SU-DHL-6 (cell line): Measurements from ENCODE around the gene TMEM131.

Source experiments
- H2AFZ ChIP-seq: fragments of 200-600 bp; sonication (generic); 2 replicates; pipeline ENCODE4 v1.6.1; 2014; ENCODE audit warnings: low read depth, mild to moderate bottlenecking, moderate library complexity, mixed read lengths, antibody characterized with exemption, low read length; ENCODE audit not compliant: severe bottlenecking
- H3F3A ChIP-seq: fragments of 200-600 bp; shearing (Covaris generic); 2 replicates; pipeline ENCODE4 v1.6.0; 2016; ENCODE audit warnings: antibody characterized with exemption, mild to moderate bottlenecking; ENCODE audit not compliant: insufficient read depth
- H3K27ac ChIP-seq: fragments of 200-600 bp; sonication (generic); 2 replicates; pipeline ENCODE4 v1.5.1; 2016; ENCODE audit warnings: low read depth, mild to moderate bottlenecking, low read length, moderate library complexity, mixed read lengths
- H3K27me3 ChIP-seq: fragments of 200-600 bp; sonication (generic), shearing (Covaris generic); 2 replicates; pipeline ENCODE4 v1.6.0; 2014; ENCODE audit warnings: mild to moderate bottlenecking, low read length
- H3K36me3 ChIP-seq: fragments of 200-600 bp; sonication (generic); 2 replicates; pipeline ENCODE4 v1.6.1; 2014; ENCODE audit warnings: mild to moderate bottlenecking, low read length, mixed read lengths
- H3K4me2 ChIP-seq: fragments of 300-600, 200-600 bp; shearing (Covaris generic), sonication (generic); 2 replicates; pipeline ENCODE4 v1.6.0; 2014; ENCODE audit warnings: low read length, low read depth, mild to moderate bottlenecking; ENCODE audit not compliant: poor library complexity, severe bottlenecking
- H3K4me3 ChIP-seq: fragments of 200-600 bp; sonication (generic); 2 replicates; pipeline ENCODE4 v1.5.1; 2014; ENCODE audit warnings: antibody characterized with exemption, low read length, mild to moderate bottlenecking, mixed read lengths; ENCODE audit not compliant: insufficient read depth, poor library complexity, severe bottlenecking
- H3K79me2 ChIP-seq: fragments of 200-600 bp; sonication (generic); 2 replicates; pipeline ENCODE4 v1.6.1; 2014; ENCODE audit warnings: mild to moderate bottlenecking, low read length, moderate library complexity; ENCODE audit not compliant: insufficient read depth
- H3K9ac ChIP-seq: fragments of 200-600 bp; sonication (generic); 2 replicates; pipeline ENCODE4 v1.7.0; 2014; ENCODE audit warnings: mild to moderate bottlenecking, low read length
- H3K9me2 ChIP-seq: fragments of 200-600 bp; sonication (generic); replicated peaks from 2 replicates; pipeline ENCODE4 v1.6.1; 2014; ENCODE audit warnings: low read length; ENCODE audit not compliant: insufficient read depth
- H3K9me3 ChIP-seq: fragments of 200-600 bp; sonication (generic); 2 replicates; pipeline ENCODE4 v1.6.1; 2014; ENCODE audit warnings: low read length, mixed read lengths; ENCODE audit not compliant: insufficient read depth
- H4K20me1 ChIP-seq: fragments of 200-600 bp; sonication (generic); 2 replicates; pipeline ENCODE4 v1.6.1; 2014; ENCODE audit warnings: low read depth, mild to moderate bottlenecking, antibody characterized with exemption, low read length, moderate library complexity, mixed read lengths
- EZH2phosphoT487 ChIP-seq: fragments of 200-600 bp; sonication (generic), shearing (Covaris generic); conservative IDR thresholded peaks from 2 replicates; pipeline ENCODE4 v1.6.1; 2018; ENCODE audit warnings: mild to moderate bottlenecking, antibody characterized with exemption, low read length, moderate library complexity, mixed read lengths
- TF ChIP-seq, protein P1 (sequence below): fragments of 200-600 bp; sonication (generic); IDR thresholded peaks from one replicate; pipeline ENCODE4 v1.5.1; 2017; ENCODE audit warnings: antibody characterized with exemption, mild to moderate bottlenecking, low read length, moderate library complexity; ENCODE audit not compliant: insufficient read depth, poor library complexity, severe bottlenecking

TMEM131 gene

DNA sequence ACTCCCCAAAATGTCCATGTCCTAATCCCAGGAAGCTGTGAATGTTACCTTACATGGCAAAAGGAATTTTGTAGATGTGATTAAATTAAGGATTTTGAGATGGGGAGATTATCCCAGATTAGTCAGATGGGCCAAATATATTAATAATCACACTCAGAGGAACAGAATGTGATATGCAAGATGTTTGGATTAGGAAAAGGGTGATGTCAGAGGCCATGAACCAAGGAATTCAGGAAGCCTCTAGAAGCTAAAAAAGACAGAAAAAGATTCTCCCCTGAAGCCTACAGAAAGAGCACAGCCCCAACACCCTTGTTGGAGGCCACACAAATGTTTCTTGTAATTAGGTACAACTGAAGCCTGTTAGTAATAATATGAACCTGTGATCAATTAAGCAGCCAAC lies 13.1 kb downstream of the TMEM131 start:
- H3K9me3 ChIP-seq, result peaks cover 12% of the 10 kb centered on the region; the same call in 1 of the 2 replicates
- no peak overlapping the region for H3K4me3 ChIP-seq
- H4K20me1 ChIP-seq, result peaks cover 12% of the 10 kb centered on the region
- no peaks in the 10 kb centered on the region for H3K9me2 ChIP-seq
- H3F3A ChIP-seq, result no peaks in the 10 kb centered on the region
- H3K36me3 ChIP-seq, result peaks cover 8% of the 10 kb centered on the region; the same call in 1 of the 2 replicates
- H3K27me3 ChIP-seq, result no peaks in the 10 kb centered on the region
- no peak overlapping the region for H2AFZ ChIP-seq
- H3K4me2 ChIP-seq, result no peak overlapping the region
- H3K9ac ChIP-seq, result no peak overlapping the region
- no peak for TF ChIP-seq EZH2phosphoT487
- TF ChIP-seq, protein P1, sequence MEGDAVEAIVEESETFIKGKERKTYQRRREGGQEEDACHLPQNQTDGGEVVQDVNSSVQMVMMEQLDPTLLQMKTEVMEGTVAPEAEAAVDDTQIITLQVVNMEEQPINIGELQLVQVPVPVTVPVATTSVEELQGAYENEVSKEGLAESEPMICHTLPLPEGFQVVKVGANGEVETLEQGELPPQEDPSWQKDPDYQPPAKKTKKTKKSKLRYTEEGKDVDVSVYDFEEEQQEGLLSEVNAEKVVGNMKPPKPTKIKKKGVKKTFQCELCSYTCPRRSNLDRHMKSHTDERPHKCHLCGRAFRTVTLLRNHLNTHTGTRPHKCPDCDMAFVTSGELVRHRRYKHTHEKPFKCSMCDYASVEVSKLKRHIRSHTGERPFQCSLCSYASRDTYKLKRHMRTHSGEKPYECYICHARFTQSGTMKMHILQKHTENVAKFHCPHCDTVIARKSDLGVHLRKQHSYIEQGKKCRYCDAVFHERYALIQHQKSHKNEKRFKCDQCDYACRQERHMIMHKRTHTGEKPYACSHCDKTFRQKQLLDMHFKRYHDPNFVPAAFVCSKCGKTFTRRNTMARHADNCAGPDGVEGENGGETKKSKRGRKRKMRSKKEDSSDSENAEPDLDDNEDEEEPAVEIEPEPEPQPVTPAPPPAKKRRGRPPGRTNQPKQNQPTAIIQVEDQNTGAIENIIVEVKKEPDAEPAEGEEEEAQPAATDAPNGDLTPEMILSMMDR, result no peak
- peaks cover 67% of the 10 kb centered on the region for H3K79me2 ChIP-seq
- no peak overlapping the region for H3K27ac ChIP-seq

DNA sequence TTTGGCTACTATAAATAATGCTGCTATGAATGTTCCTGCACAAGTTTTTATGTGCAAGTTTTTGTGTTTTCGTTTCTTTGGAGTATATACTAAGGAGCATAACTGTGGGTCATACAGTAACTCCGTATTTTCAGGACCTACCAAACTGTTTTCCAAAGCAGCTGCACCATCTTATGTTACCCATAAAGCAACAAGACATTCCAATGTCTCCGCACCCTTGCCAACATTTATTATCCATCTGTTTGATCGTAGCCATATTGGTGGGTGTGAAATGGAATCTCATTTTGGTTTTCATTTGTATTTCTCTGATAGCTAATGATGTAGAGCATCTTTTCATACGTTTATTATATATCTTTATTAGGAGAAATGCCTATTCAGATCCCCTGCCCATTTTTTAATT lies 13.8 kb downstream of the TMEM131 start:
- peaks cover 12% of the 10 kb centered on the region; the same call in 1 of the 2 replicates for H3K9me3 ChIP-seq
- no peak overlapping the region for H3K27ac ChIP-seq
- TF ChIP-seq, protein P1, result no peak
- H3K9me2 ChIP-seq, result no peaks in the 10 kb centered on the region
- no peak overlapping the region for H3K4me3 ChIP-seq
- no peak overlapping the region for H3K9ac ChIP-seq
- no peak overlapping the region for H2AFZ ChIP-seq
- H3K27me3 ChIP-seq, result no peaks in the 10 kb centered on the region
- H4K20me1 ChIP-seq, result peaks cover 12% of the 10 kb centered on the region
- no peak overlapping the region for H3K4me2 ChIP-seq
- peaks cover 60% of the 10 kb centered on the region for H3K79me2 ChIP-seq
- H3F3A ChIP-seq, result no peaks in the 10 kb centered on the region
- peaks cover 8% of the 10 kb centered on the region; the same call in 1 of the 2 replicates for H3K36me3 ChIP-seq

DNA sequence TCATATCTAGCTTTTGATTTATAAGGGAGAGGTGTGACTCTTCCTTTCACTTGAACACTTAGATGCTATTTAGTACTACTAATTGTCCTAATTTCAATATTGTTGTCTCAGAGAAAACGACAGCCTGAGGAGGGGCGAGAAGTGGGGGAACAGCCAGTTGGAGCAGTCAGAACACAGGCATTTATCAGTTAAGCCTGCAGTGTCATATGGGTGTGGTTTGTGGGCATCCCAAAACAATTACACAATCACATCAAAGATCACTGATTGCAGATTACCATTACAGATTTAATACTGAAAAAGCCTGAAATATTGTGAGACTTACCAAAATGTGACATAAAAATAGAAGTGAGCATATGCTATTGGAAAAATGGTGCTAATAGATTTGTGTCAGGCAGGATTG lies 15.8 kb downstream of the TMEM131 start:
- Histone ChIP-seq H3K27ac (no peak overlapping the region), H3K79me2 (peaks cover 52% of the 10 kb centered on the region), H3K9me2 (no peaks in the 10 kb centered on the region), H3K27me3 (no peaks in the 10 kb centered on the region), H3K9ac (no peak overlapping the region), H3K4me2 (no peak overlapping the region), H3K9me3 (peaks cover 12% of the 10 kb centered on the region; the same call in 1 of the 2 replicates), H3K36me3 (peaks cover 2% of the 10 kb centered on the region; the same call in 1 of the 2 replicates), H2AFZ (no peak overlapping the region), H3F3A (no peaks in the 10 kb centered on the region), H4K20me1 (peaks cover 13% of the 10 kb centered on the region; the same call in 1 of the 2 replicates), H3K4me3 (no peak overlapping the region)
- TF ChIP-seq, protein P1, result no peak
- TF ChIP-seq EZH2phosphoT487, result no peak

DNA sequence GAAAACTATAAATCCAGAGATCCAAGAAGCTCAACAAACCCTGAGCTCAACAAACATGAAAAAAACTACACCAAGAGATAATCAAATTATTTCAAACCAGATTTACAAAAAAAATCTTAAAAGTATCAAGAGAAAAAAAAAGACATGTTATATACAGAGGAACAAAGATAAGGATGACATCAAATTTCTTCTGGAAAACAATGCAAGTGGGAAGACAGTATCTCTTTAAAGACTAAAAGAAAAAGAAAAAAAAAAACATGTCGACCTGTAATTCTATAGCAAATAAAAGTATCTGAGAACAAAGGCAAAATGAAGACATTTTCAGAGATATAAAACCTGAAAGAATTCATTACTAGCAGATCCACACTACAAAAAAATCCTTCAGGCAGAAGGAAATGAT lies 21.3 kb downstream of the TMEM131 start:
- Histone ChIP-seq H3K27ac (no peak overlapping the region), H4K20me1 (peaks cover 10% of the 10 kb centered on the region; the same call in 1 of the 2 replicates), H3K9ac (no peak overlapping the region), H2AFZ (no peak overlapping the region), H3K9me3 (peaks cover 7% of the 10 kb centered on the region; the same call in 1 of the 2 replicates), H3K4me2 (no peak overlapping the region), H3K36me3 (no peaks in the 10 kb centered on the region), H3K27me3 (no peaks in the 10 kb centered on the region), H3K9me2 (no peaks in the 10 kb centered on the region), H3K4me3 (no peak overlapping the region), H3K79me2 (peaks cover 54% of the 10 kb centered on the region), H3F3A (no peaks in the 10 kb centered on the region)
- TF ChIP-seq EZH2phosphoT487, result no peak
- TF ChIP-seq, protein P1, result no peak
